ENCODE results near the gene PBX2.
A peak's percentile ranks its signal among the peaks of the same experiment; 100 is the strongest.
"Not testable (repeated sequence)": the region's sequence is repeated elsewhere in the genome, so short reads cannot be mapped to it uniquely, and the experiment has no call there.

PBX2 gene, protein sequence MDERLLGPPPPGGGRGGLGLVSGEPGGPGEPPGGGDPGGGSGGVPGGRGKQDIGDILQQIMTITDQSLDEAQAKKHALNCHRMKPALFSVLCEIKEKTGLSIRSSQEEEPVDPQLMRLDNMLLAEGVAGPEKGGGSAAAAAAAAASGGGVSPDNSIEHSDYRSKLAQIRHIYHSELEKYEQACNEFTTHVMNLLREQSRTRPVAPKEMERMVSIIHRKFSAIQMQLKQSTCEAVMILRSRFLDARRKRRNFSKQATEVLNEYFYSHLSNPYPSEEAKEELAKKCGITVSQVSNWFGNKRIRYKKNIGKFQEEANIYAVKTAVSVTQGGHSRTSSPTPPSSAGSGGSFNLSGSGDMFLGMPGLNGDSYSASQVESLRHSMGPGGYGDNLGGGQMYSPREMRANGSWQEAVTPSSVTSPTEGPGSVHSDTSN

DNA sequence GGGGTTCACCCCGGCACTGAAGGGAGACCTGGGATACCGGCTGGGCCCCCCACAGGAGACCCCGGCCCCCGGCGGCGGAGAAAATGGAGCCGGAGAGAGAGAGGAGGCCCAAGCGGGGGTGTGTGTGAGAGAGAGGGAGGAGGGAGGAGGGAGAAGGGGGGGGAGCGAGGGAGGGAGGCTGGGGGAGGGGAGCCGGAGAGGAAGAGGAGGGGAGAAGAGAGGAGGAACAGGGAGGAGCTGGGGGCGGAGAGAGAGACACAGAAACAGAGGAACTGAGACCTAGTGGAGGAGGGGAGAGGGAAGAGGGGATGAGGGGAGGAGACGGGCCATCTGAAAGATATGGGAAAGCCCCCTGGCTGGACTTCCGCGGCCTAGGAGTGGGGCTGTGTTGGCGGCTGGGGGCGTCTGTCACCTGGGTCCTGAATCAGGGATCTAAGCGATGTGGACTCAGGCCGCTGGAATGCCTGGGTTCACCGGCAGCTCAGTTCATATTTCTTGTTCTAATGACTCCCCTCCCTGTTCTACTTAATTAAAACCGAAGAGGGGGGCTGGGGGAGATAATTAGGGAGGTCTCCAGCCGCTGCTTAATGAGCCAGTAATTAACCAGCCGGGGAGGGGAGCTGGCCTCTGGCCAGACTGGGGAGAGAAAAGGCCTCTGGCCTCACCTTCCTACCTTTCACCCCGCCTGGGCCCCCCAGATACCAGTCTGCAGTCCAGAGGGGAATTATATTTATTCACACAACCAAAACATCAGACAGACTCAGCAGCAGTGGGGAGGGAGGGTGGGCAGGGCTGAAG, at the start of gene PBX2:
Gene PBX2, minus strand, starts transcription at position 149 of the 798 bp plus-strand sequence. CDS start 287 bp downstream, outside the sequence.
- peak; percentile 89 for DNase-seq

DNA sequence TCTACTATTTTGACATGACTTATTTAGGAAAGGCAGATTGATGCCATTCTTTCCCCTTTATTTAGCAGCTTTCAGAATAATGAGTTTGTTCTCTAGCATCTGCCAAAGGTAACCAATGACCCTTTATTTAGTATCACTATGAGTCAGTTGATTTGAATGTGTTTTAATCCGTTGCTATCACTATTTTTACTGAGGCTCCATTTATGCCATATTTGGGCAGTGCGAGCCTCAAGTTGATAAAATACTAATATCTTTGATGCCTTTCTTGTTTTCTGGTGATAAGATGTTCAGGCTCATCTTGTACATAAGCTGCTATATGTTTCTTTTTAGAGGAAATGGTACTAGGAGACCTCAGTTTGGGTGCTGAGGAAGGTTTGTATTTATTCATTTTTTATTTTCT, 49.5 kb upstream of the PBX2 start:
- no peak for DNase-seq

DNA sequence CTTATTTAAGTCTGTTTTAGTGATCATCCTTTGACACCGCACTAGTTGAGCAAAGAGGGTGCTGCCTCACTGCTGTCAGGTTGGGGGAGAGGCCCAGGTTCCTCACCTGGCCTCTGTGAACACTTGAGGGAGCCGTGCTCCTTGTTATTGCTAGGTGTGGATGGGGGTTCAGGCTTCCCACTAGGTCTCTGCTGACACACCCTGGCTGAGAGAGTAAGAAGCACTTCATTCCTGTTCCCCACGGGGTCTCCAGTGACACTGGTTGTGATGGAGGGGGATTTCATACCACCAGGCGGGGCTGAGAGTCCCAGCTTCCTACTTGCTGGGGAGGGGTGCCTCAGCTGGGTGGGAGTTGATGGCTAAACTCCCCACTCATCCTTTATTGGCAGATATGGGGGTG, 44.9 kb upstream of the PBX2 start:
- no peak for DNase-seq

DNA sequence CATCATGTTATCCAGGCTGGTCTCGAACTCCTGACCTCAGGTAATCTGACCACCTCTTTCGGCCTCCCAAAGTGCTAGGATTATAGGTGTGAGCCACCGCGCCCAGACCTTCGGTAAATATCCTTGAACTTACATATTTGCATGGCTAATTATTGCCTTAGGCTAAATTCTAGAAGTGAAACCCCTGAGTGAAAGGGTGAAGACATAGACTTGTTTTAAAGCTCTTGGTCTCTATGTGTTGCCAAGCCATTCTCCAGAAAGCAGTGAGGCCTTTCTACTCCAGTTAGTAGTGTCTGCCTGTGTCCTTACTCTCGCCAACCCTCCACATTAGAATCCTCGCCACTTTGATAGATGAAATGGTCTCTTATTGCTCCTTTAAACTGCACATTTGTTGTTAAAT, 36.4 kb upstream of the PBX2 start:
- DNase-seq: no peak

DNA sequence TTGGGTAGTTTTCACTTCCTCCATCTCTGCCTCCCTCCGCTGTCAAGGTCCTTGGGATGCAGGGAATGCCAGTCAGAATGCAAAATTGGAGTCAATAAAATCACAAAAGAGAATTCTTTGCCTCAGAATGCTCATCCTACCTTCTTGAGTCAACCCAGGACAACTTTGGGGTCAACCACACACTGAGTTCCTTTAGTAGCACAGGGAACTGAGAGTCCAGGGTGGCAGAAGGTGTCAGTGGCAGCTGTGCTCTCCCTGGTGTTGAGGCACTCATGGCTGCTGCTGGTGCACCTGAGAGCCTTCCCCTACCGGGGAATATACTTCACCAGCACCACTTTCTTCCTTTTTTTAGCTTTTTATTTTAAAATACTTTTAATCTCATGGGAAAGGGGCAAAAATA, 34.7 kb upstream of the PBX2 start:
- no peak for DNase-seq

DNA sequence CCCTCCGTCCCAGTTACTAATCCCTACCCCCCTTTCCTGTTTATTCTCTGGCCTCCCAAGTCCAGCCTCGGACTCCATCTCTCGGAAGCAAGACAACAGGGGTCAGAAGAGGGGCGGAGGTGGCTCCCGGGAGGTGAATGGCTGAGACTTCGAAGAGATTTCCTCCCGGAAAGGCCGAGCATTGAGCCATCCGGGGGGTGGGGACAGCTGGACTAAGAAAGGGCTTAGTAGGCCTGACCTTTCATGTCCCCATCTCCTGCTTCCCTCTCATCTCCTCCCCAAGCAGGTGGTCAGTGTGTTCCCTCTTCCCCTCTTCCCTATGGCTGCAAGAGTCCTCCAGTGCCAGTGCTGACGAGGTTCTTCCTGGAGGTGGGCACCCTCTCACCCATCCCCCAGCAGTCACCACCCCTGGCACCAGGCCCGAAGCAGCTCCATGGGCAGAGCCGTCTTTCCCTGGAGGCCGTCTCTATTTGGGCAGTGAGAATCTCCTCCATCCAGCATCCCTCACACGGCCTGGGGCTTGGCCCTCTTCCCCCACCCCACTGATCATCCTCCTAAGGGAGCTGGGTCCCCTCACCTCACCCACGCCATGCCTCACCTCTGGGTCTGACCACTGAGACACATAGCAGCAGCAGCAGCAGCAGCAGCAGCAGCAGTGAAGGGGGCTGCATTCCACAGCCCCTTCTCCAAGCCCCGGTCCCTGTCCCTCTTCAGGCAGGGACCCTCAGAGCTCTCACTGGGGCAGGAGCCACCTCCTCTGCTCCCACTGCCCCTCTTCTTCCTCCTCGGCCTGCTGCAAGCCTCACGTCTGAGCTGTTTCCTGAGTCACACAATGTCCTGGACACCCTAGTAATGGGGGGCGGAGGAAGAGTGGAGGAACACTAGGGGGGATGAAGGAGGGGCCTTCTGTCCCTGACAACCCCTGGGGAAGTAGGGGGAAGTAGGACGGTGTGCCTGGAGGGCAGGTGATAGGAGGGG, 33.5 kb upstream of the PBX2 start, which contains the start of gene NOTCH4:
Gene NOTCH4, minus strand, starts transcription at position 810 of the 978 bp plus-strand sequence. Its CDS starts 139 bp downstream, at position 671.
- no peak for DNase-seq

DNA sequence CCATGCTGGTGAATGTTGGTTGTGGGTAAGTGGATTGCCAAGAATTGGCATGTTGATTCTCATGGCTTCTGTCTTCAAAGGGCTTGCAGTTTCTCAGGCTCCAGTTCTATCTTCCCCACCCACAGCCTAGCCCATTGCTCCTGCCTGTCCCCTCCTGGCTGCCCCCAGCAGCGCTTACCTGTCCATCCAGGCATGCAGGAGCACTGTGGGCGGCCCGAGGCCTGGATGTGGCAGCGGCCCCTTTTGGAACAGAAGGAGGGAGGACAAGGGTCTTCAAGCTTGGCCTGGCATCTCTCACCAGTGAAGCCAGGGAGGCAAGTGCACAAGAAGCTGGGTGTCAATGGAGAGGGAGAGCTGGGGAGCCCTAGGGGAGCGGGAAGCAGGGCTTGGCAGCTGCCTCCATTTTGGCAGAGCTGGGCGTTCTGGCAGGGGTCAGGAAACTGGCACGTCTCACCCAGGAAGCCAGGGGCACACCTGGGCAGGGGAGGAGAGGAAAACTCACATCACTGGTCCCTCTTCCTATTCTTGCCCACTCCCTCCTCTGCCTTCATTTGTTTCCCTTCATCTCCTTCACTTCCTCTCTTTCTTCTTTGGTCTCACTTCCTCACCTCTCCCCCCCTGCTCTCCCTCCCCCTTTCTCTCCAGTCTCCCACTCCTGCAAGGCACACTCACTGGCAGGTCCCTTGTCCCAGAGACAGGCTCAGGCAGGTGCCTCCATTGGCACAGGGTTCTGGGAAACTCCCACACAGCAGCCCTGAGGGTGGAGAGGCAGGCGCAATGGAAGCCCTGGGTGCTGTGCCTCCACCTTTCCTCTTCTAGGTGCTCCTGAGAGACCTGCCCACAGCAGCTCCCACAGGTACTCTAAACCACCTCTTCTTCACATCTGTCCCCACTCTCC, 32.6 kb upstream of the PBX2 start:
- no peak for DNase-seq

DNA sequence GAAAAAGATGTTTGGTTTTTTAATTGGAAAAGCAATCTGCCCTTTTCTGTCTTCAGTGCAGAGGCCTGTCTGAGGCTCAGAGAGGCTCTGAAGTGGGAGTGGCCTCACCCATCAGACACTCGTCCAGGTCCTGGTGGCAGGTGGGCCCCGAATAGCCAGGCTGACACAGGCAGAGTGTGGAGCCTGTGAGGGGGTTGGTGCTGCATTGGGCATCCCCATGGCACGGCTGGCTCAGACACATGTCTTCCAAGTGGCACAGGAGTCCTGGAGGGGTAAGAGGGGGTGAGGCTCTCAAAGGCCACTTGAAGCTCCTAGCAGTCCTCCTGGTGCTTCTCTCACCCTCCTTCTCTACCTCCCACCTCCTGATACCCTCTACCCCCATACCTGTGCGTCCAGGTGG, 30.0 kb upstream of the PBX2 start:
- DNase-seq: no peak

DNA sequence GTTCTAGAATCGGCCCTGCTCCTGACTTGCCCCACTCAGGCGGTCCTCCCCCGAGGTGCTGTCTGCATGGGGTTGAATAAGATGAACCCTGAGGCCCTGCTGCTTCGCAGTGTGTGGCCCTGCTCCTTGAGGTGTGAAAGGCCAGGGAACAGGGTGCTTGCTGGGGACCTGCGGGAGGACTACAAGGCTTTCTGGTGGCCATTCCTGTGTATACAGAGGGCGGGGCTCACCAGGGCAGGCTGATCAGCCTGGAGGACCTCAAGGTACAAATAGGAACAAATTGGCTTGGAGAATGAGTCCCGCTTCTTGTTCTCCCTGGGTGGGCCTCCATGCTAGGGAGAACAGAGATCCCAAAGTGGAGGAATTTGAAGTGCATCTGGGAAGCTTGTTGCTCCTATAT, 28.2 kb upstream of the PBX2 start:
- no peak for DNase-seq

DNA sequence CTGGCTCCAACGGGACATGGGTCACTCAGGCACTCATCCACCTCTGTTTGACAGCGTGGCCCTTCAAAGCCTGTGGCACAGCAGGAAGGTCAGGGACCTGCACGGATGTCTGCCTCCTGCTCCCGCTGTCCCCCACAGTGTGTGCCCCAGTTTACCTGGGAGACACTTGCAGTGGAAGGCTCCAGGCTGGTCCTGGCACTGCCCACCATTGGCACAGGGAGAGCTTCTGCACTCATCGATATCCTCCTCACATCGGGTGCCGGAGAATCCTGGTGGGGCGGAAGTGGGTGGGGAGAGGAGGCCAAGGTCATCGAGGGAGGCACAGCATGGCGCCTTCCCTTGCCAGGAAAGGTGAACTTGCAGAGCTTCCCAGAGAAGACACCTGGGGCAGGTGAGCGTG, 27.0 kb upstream of the PBX2 start:
- no peak for DNase-seq

DNA sequence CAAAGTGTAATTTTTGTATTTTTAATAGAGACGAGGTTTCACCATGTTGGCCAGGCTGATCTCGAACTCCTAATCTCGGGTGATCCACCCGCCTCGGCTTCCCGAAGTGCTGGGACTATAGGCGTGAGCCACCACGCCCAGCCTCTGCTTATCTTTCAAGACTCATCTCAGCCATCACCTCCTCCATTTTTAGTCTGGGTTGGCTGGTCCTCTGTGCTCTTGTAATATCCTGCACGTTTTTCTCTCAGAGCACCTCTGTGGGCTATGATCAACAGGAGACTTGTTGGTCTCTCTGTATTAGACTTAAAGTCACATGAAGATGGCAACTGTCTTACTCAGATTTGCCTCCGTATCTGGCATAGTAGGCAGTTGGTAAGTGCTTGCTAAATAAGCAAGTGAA, 26.3 kb upstream of the PBX2 start:
- DNase-seq: no peak

DNA sequence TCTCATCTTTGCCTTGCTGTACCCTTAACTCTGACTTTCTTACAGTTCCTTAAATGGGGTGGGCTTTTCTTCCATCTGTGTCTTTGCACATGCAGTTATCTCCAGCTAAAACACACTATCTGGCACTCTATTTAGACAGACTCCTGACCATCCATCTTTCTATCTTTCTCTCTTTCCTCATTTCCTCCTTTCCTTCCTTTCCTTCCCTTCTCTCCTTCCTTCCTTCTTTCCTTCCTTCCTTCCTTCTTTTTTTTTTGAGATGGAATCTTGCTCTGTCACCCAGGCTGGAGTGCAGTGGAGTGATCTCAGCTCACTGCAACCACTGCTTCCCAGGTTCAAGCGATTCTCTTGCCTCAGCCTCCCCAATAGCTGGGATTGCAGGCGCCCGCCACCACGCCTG, 25.6 kb upstream of the PBX2 start:
- no peak for DNase-seq

DNA sequence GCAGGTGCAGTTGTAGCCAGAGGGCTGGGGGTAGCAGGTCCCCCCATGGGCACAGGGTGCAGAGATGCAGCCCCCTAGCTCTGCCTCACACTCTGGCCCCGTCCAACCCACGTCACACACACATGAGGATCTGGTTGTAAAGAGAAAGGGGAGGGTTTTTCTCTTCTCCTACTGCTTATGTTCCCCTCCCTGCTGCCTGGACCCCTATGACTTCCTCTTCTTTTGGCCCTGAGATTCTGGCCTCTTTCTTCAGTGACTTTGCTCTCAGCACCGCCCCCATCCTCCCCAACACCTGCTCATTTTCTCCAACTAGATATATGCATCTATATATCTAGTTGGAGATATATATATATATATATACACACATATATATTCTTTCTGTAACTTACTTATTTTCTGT, 24.1 kb upstream of the PBX2 start:
- DNase-seq: no peak

DNA sequence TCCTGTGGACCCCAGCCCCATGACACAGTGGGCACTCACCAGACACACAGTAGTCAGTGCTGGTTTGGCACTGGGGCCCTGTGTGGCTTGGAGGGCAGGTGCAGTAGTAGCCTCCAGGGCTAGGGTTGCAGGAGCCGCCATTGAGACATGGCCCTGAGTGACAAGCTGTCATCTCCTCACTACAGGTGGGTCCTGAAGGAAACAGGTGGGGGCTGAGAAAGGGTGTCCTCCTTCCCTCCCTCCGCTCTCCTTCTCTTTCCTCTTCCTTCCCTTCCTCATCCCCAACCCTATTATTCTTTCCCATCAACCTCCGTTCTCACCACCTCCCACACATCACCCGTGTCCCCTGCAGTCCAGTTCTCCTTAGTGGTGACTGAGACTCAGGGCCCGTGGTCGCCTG, 23.6 kb upstream of the PBX2 start:
- DNase-seq: no peak

DNA sequence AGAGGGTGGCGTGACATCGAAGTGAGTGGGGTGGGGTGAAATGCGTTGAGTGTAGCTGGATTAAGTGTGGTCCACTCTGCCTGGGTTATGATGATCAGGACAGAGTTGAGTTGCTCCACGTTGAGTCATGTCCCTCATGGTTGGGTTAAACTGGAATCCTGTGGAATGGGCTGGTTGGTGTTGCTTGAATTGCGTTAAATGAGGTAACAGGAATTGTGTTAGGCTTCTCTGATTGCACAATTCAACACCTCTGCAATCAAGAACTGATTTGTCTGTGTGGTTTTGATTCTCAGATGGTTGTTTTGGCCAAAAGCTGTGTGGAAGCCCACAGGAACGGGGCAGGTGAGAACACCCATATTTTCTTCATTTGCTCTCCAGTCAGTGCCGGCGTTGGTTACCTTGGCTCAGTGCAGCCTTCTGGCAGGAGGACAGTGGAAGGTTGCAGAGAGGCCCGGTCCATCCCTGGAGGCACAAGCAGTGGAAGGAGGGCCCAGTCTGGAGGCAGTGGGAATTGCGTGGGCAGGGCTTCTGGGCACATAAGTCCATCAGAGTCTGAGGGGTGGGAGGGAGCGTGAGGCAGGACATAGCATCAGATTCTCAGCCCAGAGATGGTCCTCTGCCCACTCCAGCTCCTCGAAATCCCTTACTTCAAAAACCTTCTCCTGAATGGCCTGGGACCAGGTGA, 22.2 kb upstream of the PBX2 start:
- DNase-seq: no peak

DNA sequence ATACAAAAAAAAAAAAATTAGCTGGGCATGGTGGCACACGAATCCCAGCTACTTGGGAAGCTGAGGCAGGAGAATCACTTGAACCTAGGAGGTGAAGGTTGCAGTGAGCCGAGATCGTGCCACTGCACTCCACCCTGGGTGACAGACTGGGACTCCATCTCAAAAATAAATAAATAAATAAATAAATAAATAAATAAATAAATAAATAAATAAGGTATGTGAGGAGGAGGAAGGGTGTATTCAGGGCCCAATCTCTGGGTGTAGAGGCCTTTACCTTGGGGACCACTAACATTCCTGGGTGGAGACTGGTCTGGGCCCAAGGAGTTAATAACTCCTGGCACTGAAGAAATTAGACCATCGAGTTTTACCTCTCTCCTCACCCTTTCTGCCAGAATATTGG, 21.4 kb upstream of the PBX2 start:
- not testable (repeated sequence) for DNase-seq

DNA sequence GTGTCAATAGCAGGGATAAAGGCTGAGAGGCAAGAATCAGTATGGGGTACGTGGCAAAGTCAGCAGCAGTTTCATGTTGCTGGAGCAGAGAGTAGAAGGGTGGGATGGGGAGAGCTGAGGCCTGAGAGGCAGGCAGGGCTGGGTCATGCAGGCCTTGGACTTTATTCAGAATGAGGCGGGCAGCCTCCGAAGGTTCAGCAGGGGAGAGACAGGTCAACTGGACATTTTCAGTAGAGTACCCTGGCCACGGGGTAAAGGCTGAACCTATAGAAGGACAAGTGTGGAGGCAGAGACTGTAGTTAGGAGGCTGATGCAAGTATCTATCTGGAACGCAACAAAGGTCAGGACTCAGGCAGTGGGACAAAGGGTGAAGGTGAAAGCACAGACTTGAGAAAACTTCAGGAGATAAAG, 20.2 kb upstream of the PBX2 start:
- DNase-seq: no peak

DNA sequence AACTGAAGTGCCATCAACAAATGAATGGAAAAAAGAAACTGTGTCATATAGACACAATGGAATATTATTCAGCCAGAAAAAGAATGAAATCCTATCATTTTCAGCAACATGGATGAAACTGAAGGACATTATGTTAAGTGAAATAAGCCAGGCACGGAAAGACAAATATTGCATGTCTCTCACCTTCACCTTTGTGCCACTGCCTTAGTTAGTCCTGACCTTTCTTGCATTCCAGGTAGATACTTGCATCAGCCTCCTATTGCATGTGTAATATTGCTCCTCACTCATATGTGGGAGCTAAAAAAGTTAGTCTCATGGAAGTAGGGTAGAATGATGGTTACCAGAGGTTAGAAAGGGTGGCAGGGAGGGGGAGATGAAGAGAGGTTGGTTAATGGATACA, 19.0 kb upstream of the PBX2 start:
- no peak for DNase-seq

DNA sequence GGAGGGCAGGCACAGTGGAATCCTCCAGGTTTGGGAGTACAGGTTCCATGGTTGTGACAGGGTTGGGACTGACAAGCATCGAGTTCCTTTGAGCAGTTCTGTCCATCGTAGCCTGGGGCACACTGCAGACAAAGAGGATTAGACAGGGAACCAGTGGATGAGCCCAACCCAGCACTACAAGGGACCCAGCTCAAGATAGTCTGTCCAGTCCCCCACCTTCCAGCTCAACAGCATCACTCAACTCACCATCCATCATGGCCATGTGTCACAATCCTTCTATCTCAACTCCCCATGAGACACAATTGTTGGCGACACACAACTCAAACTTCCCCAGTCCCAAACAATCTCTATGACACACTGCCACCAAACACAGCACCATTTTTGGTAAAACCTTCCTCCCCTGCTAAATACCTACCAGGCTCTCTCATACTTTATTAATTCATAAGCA, 14.3 kb upstream of the PBX2 start:
- no peak for DNase-seq

DNA sequence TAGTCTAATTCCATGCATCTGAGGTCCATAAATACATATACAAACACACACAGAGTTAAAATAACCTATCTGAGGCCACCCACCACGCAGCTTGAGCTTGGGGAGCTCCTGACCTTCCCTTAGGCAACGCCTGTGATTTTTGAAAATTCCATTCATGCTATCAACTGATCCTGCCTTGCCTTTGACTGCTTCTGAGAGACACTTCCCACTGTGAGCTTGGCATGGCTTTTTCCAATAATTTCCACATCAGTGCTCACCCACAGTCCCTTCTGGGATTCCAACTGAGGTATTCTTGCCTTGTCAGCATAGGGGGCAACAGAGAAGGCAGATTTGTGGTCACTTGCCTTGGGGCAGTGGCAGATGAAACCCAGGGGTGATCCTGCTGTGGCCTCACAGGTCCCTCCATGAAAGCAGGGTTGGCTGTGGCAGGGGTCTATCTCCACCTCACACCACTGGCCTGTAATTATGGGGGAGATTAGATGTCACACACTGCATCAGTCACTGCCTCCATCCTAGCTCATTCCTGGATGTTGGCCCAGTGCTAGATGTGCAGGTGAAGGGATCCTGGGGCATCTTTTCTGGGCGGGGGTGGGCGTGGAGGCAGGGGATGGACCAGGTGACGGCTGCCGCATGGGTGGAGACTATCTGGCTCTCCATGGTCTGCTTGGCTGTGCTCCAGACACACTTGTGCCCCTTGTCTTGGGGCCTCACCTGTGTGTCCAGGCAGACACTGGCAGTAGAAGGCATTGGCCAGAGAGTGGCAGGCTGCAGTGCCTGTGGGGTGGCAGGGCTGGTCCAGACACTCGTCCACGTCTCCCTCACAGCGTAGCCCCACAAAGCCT, 13.6 kb upstream of the PBX2 start:
- no peak for DNase-seq
